Erythroblast (primary cell): Measurements from ENCODE around the gene LAIR1.

Experiments
- GATA1 ChIP-seq: IDR thresholded peaks from 2 replicates; pipeline ENCODE4 v1.6.1; 2011; ENCODE audit warnings: low read depth, mild to moderate bottlenecking, control low read depth, low read length, moderate library complexity
- POLR2A ChIP-seq: IDR thresholded peaks from 2 replicates; pipeline ENCODE4 v1.6.1; 2011; ENCODE audit warnings: mild to moderate bottlenecking, low read length

GRCh38 chr19:54325631-54326030 lies 39.1 kb downstream of the LAIR1 start:
- no peak for TF ChIP-seq POLR2A
- TF ChIP-seq GATA1, result no peak
